Hematopoietic multipotent progenitor cell treated with erythropoietin and hydrocortisone succinate and interleukin-3 and kit ligand, for 6 days (in vitro differentiated cells): ENCODE data around the gene CELF5.
"Not testable (repeated sequence)": the region's sequence is repeated elsewhere in the genome, so short reads cannot be mapped to it uniquely, and the experiment has no call there.

Experiments
- DNase-seq: peaks from one replicate; pipeline ENCODE4 v3.0.0-alpha.2; 2015

CELF5 gene

GRCh38 chr19:3296446-3296845 lies 72.0 kb downstream of the CELF5 start:
- DNase-seq, result no peak

- no peak for DNase-seq
These were observed 74.5 kb downstream of the CELF5 start for GRCh38 chr19:3298853-3299449.

GRCh38 chr19:3300566-3300965 lies 76.1 kb downstream of the CELF5 start:
- not testable (repeated sequence) for DNase-seq

- DNase-seq, result no peak
These were observed 78.3 kb downstream of the CELF5 start for GRCh38 chr19:3302755-3303154.

DNA sequence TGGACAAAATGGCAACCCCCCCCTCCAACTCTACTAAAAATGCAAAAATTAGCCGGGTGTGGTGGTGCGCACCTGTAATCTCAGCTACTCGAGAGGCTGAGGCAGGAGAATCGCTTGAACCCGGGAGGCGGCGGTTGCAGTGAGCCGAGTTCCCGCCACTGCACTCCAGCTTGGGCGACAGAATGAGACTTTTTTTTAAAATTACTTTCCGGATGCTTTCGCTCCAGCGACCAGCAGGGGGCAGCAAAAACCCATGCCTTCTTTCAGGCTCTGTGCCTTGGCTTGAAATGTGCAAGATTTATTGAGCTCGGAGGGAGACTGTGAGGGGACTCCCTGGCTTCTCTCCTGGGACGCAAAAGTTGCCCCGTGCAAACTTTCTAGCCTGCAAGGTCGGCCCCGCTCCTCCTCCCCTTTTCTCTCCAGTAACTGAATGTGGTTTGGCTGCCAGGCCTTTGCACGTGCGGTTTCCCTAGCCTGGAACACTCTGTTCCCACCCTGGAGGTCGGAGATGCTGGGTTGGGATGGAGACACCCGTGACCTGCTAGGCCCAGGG lies 80.5 kb downstream of the CELF5 start:
- DNase-seq, result peak; percentile 92

DNA sequence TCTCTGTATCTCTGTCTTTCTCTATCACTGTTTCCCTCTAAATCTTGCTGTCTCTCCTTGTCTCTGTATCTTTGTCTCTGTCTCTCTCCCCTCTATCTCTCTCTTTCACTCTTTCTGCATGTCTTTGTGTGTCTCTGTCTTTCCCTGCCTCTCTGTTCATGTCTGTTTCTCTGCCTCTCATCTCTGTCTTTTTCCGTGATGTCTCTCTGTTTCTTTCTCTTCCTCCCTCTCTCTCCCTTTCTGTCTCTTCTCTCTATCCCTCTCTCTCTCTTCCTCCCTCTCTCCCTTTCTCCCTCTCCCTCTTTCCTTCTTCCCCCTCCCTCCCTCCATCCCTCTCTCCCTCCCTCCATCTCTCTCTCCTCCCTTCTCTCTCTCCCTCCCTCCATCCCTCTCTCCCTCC lies 85.3 kb downstream of the CELF5 start:
- no peak for DNase-seq

DNA sequence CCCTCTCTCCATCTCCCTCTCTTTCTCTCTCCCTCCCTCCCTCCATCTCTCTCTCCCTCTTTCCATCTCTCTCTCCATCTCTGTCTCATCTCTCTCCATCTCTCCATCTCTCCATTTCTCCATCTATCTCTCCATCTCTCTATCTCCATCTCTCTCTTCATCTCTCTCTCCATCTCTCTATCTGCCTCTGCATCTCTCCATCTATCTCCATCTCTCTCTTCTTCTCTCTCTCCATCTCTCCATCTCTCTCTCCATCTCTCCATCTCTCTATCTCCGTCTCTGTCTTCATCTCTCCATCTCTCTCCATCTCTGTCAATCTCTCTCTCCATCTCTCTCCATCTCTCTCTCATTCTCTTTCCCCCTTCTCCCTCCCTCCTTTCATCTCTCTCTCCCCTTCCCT lies 85.8 kb downstream of the CELF5 start:
- no peak for DNase-seq

- no peak for DNase-seq
These were observed 86.2 kb downstream of the CELF5 start for GRCh38 chr19:3310711-3311110.

DNA sequence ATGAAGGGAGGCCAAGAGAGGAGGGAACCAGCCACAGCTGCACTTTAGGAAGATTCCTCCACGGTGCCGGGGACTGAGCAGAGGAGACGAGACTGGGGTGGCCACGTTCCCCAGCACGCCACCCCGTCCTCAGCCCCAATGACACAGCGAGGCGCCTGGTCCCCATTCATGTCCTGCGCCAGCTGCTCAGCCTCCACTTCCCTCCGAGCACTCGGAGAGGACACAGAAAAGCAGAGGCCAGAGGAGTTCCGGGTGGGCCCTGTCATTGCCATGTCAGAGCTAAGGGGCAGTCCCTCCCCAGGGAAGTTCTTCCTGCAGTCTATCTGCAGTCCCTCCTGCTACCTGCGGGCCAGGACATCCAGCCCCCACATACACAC lies 88.7 kb downstream of the CELF5 start:
- DNase-seq, result no peak

DNA sequence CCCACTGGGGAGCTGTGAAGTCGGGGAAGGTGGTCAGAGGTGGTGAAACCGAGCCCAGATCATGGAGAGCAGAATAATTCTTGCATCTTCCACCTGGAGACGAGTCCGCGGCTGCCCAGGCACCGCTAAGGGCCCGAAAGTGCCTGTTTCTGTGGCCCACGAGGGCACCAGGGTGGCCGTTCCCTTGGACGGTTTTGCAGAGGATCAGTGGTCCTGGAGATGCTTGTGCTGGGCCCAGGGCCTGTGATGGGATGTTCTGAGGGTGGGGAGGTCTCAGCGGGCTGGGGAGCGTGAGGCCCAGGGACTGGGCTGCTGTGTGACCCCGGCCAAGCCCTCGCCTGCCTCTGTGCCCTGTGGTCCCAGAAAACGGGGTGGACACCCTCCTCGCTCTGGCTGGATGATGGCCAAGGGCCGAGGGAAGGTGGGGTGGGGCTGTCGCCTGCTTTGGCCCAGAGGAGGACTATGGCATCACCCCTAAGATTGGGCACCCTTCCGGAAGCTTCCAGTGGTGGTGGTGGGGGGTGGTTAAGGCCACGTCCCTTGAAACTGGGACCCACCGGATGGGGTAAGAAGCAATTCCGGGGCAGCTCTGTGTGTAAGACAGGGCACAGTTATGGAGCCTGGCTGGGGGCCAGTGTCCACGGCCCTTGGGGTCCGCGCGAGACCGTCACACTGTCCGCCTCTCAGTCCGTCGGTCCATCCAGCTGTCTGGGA lies 90.7 kb downstream of the CELF5 start:
- no peak for DNase-seq

GRCh38 chr19:3315676-3315973 lies 91.2 kb downstream of the CELF5 start:
- no peak for DNase-seq

DNA sequence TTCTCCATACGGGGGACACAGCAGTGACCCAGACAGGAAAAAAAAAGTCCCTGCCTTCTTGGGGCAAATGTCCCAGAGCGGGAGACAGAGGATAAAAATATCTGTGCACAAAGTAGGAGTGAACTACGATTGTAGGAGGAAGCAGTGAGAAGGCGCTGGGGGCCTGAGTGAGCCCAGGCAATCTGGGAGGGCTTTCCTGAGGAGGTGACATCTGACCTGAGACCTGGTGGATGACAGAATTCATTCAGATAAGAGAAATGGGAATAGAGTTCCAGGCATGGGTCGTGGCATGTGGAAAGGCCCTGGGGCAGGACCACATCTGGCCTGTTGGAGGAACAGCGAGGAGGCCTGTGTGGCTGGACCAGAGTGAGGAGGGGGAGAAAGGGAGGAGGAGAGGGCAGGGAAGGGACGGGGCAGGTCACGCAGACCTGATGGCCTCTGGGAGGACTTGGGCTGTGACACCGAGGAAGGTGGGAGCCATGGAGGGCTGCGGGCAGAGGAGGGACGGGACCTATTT lies 91.7 kb downstream of the CELF5 start:
- no peak for DNase-seq

DNA sequence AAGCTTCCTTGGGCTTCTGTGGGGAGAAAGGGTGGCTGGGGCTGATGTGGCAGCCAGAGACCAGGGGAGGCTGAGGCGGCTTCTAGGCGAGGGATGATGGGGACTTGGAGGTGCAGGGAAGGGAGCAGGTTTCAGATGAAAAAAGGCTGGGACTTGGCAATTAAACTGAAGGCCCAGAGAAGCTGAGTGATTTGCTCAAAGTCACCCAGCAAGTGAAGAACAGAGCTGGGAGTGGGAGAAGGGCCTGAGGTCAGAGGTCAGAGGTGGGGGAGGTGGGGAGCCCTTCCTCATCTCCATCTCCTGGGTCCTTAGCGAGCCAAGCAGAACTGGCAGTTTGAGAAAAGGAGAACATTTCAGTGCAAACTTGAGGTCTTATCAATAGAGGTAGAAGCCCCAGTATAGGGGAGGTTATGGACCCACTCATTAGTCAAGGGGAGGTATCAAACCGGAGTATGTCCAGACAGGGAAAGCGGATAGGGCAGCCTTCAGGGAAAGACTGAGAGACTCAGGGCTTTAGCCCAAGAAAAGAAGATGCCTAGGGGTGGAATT lies 92.3 kb downstream of the CELF5 start:
- DNase-seq, result no peak

DNA sequence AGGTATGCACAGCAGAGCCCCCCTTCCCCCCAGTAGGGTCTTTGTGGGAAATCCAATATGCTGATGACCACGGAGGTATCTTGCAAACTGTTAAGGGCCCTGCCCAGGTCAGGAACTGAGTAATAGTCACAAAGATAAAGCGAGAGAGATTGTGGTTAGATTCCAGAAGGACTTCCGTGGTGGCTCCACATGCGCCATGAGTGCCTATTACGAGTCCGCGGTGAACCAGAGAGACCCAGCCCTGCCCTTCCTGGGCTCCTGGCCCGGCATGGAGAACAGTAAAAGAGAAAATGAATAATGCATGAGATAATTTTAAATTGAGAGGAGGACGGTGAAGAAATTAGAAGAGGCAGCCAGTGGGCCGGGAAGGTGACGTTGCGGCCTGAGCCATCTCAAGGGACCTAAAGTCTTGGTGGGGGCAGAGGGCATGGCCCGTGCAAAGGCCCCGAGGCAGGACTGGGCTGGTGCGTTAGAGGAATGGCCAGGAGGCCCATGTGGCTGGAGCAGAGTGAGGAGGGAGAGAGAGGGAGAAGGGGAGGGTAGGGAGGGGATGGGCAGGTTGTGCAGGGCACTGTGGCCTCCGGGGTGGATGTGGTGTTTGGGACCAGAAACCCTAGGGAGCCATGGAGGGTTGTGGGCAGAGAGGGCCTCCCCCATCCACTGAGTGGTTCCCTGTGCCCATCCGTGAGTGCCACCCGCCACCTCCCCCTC lies 95.3 kb downstream of the CELF5 start:
- no peak for DNase-seq

GRCh38 chr19:3320354-3320670 lies 95.9 kb downstream of the CELF5 start:
- DNase-seq, result no peak

- no peak for DNase-seq
These were observed 96.4 kb downstream of the CELF5 start for GRCh38 chr19:3320853-3321252.

DNA sequence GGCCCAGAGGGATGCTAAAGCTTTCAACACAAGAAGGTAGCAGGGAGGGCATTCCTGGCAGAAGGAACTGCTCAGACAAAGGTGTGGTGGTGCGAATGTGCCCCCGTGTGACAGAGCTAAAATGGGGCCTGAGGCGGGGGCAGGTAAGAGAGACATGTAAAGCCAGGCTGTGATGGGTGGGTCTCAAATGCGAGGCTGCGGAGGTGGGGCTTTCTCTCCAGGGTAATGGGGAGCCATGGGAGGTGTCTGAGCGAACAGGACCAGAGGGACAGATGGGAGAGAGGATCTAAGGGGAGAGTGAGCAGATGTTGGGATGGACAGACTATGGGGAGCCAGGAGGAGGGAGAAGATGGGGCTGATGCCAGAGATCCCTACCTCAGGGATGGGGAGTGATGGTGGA lies 97.2 kb downstream of the CELF5 start:
- no peak for DNase-seq

DNA sequence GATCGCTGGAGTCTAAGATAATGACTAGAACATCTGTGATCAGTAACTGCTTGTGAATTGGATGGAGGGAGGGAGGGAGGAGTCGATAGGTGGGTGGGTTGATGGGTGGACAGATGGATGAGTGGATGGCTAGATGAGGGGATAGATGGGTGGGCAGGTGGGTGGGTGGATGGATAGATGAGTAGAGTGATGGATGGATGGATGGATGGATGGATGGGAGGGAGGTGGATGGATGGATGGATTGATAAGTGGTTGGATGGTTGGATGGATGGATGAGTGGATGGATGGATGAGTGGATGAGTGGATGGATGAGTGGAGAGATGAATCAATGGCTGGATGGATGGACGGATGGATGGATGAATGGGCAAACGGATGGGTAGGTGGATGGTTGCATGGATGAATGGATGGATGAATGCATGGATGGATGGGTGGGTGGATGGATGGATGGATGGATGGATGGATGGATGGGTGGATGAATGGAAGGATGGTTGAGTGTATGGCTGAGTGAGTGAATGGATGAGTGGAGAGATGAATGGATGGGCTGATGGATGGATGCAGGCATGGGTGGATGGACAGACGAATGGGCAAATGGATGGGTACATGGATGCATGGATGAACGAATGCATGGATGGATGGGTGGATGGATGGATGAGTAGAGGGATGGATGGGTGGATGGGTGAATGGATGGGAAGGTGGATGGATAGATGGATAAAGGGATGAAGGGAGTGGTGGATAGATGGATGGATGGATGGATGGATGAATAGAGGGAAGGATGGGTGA lies 97.9 kb downstream of the CELF5 start:
- DNase-seq, result no peak

DNA sequence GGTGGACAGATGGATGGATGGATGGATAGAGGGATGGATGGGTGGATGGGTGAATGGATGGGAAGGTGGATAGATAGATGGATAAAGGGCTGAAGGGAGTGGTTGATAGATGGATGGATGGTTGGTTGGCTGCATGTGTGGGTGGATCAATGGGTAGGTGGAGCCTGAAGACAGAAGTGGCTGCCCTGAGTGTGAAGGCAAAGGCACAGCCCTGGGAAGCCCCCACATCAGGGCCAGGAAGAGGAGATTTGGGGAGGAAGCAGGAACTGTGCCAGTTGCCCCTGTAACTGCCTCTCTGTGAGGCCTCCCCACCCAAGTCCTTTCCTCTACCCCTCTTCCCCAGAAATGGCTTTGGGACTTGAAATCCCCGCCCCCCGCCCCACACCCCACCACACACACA lies 98.6 kb downstream of the CELF5 start:
- DNase-seq, result no peak

DNA sequence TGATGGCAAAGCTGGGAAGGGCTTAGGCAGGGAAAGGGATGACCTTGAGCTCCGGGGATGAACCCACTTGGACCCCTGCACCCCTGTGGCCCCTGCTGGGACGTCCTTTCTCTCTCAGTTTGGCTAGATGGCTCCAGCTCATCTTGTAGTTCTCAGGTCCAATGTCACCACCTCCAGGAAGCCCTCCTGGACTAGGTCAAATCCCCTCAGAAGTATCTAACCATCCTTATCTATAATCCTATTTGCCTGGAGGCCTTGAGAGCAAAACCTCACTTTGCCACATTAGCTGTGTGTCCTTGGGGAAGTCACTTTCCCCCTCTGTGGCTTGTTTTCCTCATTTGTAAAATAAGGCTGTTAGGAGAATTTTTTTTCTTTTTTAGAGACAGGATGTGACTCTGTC lies 99.2 kb downstream of the CELF5 start:
- DNase-seq, result no peak

DNA sequence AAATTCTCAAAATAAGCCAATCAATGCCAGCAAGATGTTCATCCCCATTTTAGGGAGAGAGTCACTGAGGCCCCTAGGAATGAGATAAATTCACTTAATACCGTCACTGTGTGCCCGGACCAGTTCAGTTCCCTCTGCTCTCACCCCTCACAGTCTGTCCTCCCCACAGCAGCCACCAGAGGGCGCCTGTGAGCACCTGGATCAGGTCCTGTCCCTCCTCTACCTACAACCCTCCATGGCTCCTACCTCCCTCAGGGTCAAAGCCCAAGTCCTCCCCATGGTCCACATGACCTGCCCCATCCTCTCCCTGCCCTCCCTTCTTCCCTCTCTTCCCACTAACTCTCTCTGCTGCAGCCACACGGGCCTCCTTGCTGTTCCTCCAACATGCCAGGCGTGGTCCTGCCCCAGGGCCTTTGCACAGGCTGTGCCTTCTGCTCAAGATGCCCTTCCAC lies 100.0 kb downstream of the CELF5 start:
- peak; percentile 69 for DNase-seq

GRCh38 chr19:3325451-3325850 lies 101.0 kb downstream of the CELF5 start:
- DNase-seq, result no peak

- no peak for DNase-seq
These were observed 104.3 kb downstream of the CELF5 start for GRCh38 chr19:3328743-3329142.
